ENCODE measurements around the gene LCP2. TPM values are rescaled to one million over a fixed set of nuclear protein-coding genes. Genes with fewer than 3 reads are reported as not detected.

Gene LCP2
- total RNA-seq, 1 donor from 2014 or later: not detected

GRCh38 chr5:170313344-170313743 is 15.8 kb upstream of the LCP2 start:
- Histone ChIP-seq H3K4me1 (peaks cover 17% of the 10 kb centered on the region), H4K20me1 (ENCODE audit: low read depth) (no peaks in the 10 kb centered on the region), H3F3A (ENCODE audit: low read depth) (peaks cover 5% of the 10 kb centered on the region), H3K79me2 (ENCODE audit: low read depth) (no peaks in the 10 kb centered on the region), H3K9me3 (ENCODE audit: low read depth) (no peaks in the 10 kb centered on the region), H2AFZ (replicated peaks) (no peak overlapping the region), H3K27me3 (no peaks in the 10 kb centered on the region), H3K36me3 (no peaks in the 10 kb centered on the region), H3K4me3 (no peak overlapping the region), H3K9ac (no peak overlapping the region), H3K4me2 (no peak overlapping the region), H3K27ac (no peak overlapping the region)
- Mint-ChIP-seq H3K36me3 (no peaks in the 10 kb centered on the region), H3K9me3 (no peaks in the 10 kb centered on the region), H3K4me3 (no peak overlapping the region), H3K27ac (no peak overlapping the region), H3K27me3 (ENCODE audit: insufficient read depth, low read depth) (peaks cover 8% of the 10 kb centered on the region), H3K4me1 (peaks cover 15% of the 10 kb centered on the region)
- TF ChIP-seq CTCF (IDR thresholded peaks at IDR 0.05) (no peak), EZH2 (IDR thresholded peaks at IDR 0.05) (no peak), EZH2phosphoT487 (IDR thresholded peaks at IDR 0.05) (no peak)
- DNase-seq (ENCODE audit: low spot score): no peak

GRCh38 chr5:170312666-170313065 is 15.1 kb upstream of the LCP2 start:
- Mint-ChIP-seq H3K4me3 (no peak overlapping the region), H3K36me3 (no peaks in the 10 kb centered on the region), H3K27me3 (ENCODE audit: insufficient read depth, low read depth) (peaks cover 8% of the 10 kb centered on the region), H3K9me3 (no peaks in the 10 kb centered on the region), H3K27ac (peak overlapping the region; percentile 57), H3K4me1 (peaks cover 18% of the 10 kb centered on the region)
- no peak overlapping the region for H3K27ac ChIP-seq
- no peaks in the 10 kb centered on the region for H3K79me2 ChIP-seq (ENCODE audit: low read depth)
- H4K20me1 ChIP-seq (ENCODE audit: low read depth): no peaks in the 10 kb centered on the region
- H3K4me2 ChIP-seq: no peak overlapping the region
- H2AFZ ChIP-seq (replicated peaks): no peak overlapping the region
- DNase-seq (ENCODE audit: low spot score): no peak
- H3K4me3 ChIP-seq: no peak overlapping the region
- H3K36me3 ChIP-seq: no peaks in the 10 kb centered on the region
- no peak overlapping the region for H3K9ac ChIP-seq
- H3K4me1 ChIP-seq: peaks cover 24% of the 10 kb centered on the region
- TF ChIP-seq EZH2 (IDR thresholded peaks at IDR 0.05) (no peak), EZH2phosphoT487 (IDR thresholded peaks at IDR 0.05) (no peak), CTCF (IDR thresholded peaks at IDR 0.05) (no peak)
- no peaks in the 10 kb centered on the region for H3K9me3 ChIP-seq (ENCODE audit: low read depth)
- H3K27me3 ChIP-seq: no peaks in the 10 kb centered on the region
- H3F3A ChIP-seq (ENCODE audit: low read depth): peaks cover 11% of the 10 kb centered on the region

GRCh38 chr5:170312301-170312595 is 14.7 kb upstream of the LCP2 start:
- TF ChIP-seq EZH2phosphoT487 (IDR thresholded peaks at IDR 0.05) (no peak), CTCF (IDR thresholded peaks at IDR 0.05) (no peak), EZH2 (IDR thresholded peaks at IDR 0.05) (no peak)
- no peak overlapping the region for H2AFZ ChIP-seq (replicated peaks)
- Mint-ChIP-seq H3K27me3 (ENCODE audit: insufficient read depth, low read depth) (peaks cover 6% of the 10 kb centered on the region), H3K9me3 (no peaks in the 10 kb centered on the region), H3K27ac (no peak overlapping the region), H3K4me1 (peaks cover 21% of the 10 kb centered on the region), H3K36me3 (no peaks in the 10 kb centered on the region), H3K4me3 (no peak overlapping the region)
- H3K9me3 ChIP-seq (ENCODE audit: low read depth): no peaks in the 10 kb centered on the region
- H3K9ac ChIP-seq: no peak overlapping the region
- H4K20me1 ChIP-seq (ENCODE audit: low read depth): no peaks in the 10 kb centered on the region
- H3K36me3 ChIP-seq: no peaks in the 10 kb centered on the region
- no peaks in the 10 kb centered on the region for H3K27me3 ChIP-seq
- H3K4me2 ChIP-seq: no peak overlapping the region
- H3K4me3 ChIP-seq: no peak overlapping the region
- no peak overlapping the region for H3K27ac ChIP-seq
- no peak for DNase-seq (ENCODE audit: low spot score)
- H3F3A ChIP-seq (ENCODE audit: low read depth): peaks cover 15% of the 10 kb centered on the region
- peaks cover 27% of the 10 kb centered on the region for H3K4me1 ChIP-seq
- no peaks in the 10 kb centered on the region for H3K79me2 ChIP-seq (ENCODE audit: low read depth)
